ENCODE measurements around the gene DLK1. TPM values are rescaled to one million over a fixed set of nuclear protein-coding genes. Genes with fewer than 3 reads are reported as not detected.

The DLK1 gene
- total RNA-seq, 1 donor from 2014 or later, result 0.86 TPM

- no peak overlapping the region for H3K4me3 Mint-ChIP-seq (ENCODE audit: unreplicated experiment)
- no peak for DNase-seq (ENCODE audit: extremely low spot score, unreplicated experiment)
- H3K36me3 Mint-ChIP-seq (ENCODE audit: unreplicated experiment), result no peaks in the 10 kb centered on the region
- TF ChIP-seq, protein P1, sequence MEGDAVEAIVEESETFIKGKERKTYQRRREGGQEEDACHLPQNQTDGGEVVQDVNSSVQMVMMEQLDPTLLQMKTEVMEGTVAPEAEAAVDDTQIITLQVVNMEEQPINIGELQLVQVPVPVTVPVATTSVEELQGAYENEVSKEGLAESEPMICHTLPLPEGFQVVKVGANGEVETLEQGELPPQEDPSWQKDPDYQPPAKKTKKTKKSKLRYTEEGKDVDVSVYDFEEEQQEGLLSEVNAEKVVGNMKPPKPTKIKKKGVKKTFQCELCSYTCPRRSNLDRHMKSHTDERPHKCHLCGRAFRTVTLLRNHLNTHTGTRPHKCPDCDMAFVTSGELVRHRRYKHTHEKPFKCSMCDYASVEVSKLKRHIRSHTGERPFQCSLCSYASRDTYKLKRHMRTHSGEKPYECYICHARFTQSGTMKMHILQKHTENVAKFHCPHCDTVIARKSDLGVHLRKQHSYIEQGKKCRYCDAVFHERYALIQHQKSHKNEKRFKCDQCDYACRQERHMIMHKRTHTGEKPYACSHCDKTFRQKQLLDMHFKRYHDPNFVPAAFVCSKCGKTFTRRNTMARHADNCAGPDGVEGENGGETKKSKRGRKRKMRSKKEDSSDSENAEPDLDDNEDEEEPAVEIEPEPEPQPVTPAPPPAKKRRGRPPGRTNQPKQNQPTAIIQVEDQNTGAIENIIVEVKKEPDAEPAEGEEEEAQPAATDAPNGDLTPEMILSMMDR (IDR thresholded peaks at IDR 0.05), result no peak
- H3K27me3 Mint-ChIP-seq (ENCODE audit: unreplicated experiment), result peaks cover 68% of the 10 kb centered on the region
- H3K27ac Mint-ChIP-seq (ENCODE audit: unreplicated experiment), result no peak overlapping the region
- no peaks in the 10 kb centered on the region for H3K9me3 Mint-ChIP-seq (ENCODE audit: unreplicated experiment)
- no peaks in the 10 kb centered on the region for H3K4me1 Mint-ChIP-seq (ENCODE audit: unreplicated experiment)
These were observed 4.3 kb upstream of the DLK1 start for GRCh38 chr14:100722367-100722766.

DNA sequence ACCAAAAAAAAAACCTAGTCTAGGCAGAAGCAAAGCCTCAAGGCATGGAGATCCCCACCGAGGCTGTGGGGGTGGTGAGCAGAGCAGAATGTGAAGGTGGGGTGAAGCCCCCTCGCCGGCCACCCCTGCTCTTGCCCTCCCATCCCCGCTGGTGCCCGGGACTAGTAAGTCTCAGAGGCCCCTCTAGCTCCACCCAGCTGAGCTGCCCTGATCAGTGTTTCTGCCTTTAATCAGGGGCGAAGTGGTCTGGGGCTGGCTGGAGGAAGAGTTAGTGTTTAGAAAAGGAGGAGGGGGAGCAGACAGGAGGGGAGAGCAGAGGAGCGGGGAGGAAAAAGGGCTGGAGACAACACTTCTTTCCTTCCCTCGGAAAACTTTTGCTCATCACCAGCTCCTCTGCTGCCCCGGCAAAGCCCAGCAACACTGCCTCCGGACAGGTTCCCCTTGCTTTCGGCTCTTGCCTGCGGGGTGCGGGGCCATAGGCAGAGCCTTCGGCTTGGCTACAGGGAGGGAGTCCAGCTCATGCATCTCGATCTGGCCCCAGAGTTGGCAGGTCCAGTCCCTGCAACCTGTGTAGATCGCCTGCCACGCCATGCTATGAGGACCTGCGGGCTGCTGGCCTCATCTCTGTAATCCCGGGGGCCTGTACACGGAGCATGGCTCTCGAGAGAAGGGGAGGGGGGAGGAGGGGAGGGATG, 3.4 kb upstream of the DLK1 start:
- Mint-ChIP-seq H3K36me3 (ENCODE audit: unreplicated experiment) (no peaks in the 10 kb centered on the region), H3K27me3 (ENCODE audit: unreplicated experiment) (peaks cover 77% of the 10 kb centered on the region), H3K4me3 (ENCODE audit: unreplicated experiment) (no peak overlapping the region), H3K9me3 (ENCODE audit: unreplicated experiment) (no peaks in the 10 kb centered on the region), H3K4me1 (ENCODE audit: unreplicated experiment) (no peaks in the 10 kb centered on the region), H3K27ac (ENCODE audit: unreplicated experiment) (no peak overlapping the region)
- DNase-seq (ENCODE audit: extremely low spot score, unreplicated experiment), result no peak
- TF ChIP-seq, protein P1 (IDR thresholded peaks at IDR 0.05), result no peak

- Mint-ChIP-seq H3K4me3 (ENCODE audit: unreplicated experiment) (no peak overlapping the region), H3K4me1 (ENCODE audit: unreplicated experiment) (no peaks in the 10 kb centered on the region), H3K9me3 (ENCODE audit: unreplicated experiment) (no peaks in the 10 kb centered on the region), H3K27me3 (ENCODE audit: unreplicated experiment) (peaks cover 75% of the 10 kb centered on the region), H3K36me3 (ENCODE audit: unreplicated experiment) (no peaks in the 10 kb centered on the region), H3K27ac (ENCODE audit: unreplicated experiment) (no peak overlapping the region)
- TF ChIP-seq, protein P1 (IDR thresholded peaks at IDR 0.05), result no peak
- no peak for DNase-seq (ENCODE audit: extremely low spot score, unreplicated experiment)
These were observed 2.8 kb upstream of the DLK1 start for GRCh38 chr14:100723830-100724437.

GRCh38 chr14:100724536-100724935, 2.2 kb upstream of the DLK1 start:
- no peak for DNase-seq (ENCODE audit: extremely low spot score, unreplicated experiment)
- TF ChIP-seq, protein P1 (IDR thresholded peaks at IDR 0.05), result no peak
- H3K4me1 Mint-ChIP-seq (ENCODE audit: unreplicated experiment), result no peaks in the 10 kb centered on the region
- no peak overlapping the region for H3K27ac Mint-ChIP-seq (ENCODE audit: unreplicated experiment)
- no peak overlapping the region for H3K4me3 Mint-ChIP-seq (ENCODE audit: unreplicated experiment)
- H3K27me3 Mint-ChIP-seq (ENCODE audit: unreplicated experiment), result peaks cover 75% of the 10 kb centered on the region
- no peaks in the 10 kb centered on the region for H3K36me3 Mint-ChIP-seq (ENCODE audit: unreplicated experiment)
- H3K9me3 Mint-ChIP-seq (ENCODE audit: unreplicated experiment), result no peaks in the 10 kb centered on the region

- no peak overlapping the region for H3K27ac Mint-ChIP-seq (ENCODE audit: unreplicated experiment)
- H3K27me3 Mint-ChIP-seq (ENCODE audit: unreplicated experiment), result peaks cover 76% of the 10 kb centered on the region
- no peaks in the 10 kb centered on the region for H3K4me1 Mint-ChIP-seq (ENCODE audit: unreplicated experiment)
- H3K9me3 Mint-ChIP-seq (ENCODE audit: unreplicated experiment), result no peaks in the 10 kb centered on the region
- no peak overlapping the region for H3K4me3 Mint-ChIP-seq (ENCODE audit: unreplicated experiment)
- no peaks in the 10 kb centered on the region for H3K36me3 Mint-ChIP-seq (ENCODE audit: unreplicated experiment)
- no peak for DNase-seq (ENCODE audit: extremely low spot score, unreplicated experiment)
- TF ChIP-seq, protein P1 (IDR thresholded peaks at IDR 0.05), result no peak
These were observed 905 bp upstream of the DLK1 start for GRCh38 chr14:100725587-100726387.

All from osteocyte (in vitro differentiated cells).